IMR-90 (cell line): ENCODE results near the gene OR10A7.

Experiments
- FOS ChIP-seq: fragments of 150-350 bp; IDR thresholded peaks from 2 replicates; pipeline ENCODE4 v1.6.1; 2016; ENCODE audit warnings: low read depth, low read length
- MAFK ChIP-seq: IDR thresholded peaks from 2 replicates; pipeline ENCODE4 v1.6.1; 2012; ENCODE audit warnings: low read depth, low read length, improper control_type of control experiment
- MAZ ChIP-seq: IDR thresholded peaks from 2 replicates; pipeline ENCODE4 v1.6.1; 2012; ENCODE audit warnings: low read depth, mild to moderate bottlenecking, low read length, improper control_type of control experiment, moderate library complexity, borderline replicate concordance
- POLR2A ChIP-seq: IDR thresholded peaks from 2 replicates; pipeline ENCODE4 v1.6.1; 2012; ENCODE audit warnings: mild to moderate bottlenecking, low read depth, low read length
- RAD21 ChIP-seq: IDR thresholded peaks from 2 replicates; pipeline ENCODE4 v1.6.1; 2012; ENCODE audit warnings: low read length, improper control_type of control experiment
- RCOR1 ChIP-seq: IDR thresholded peaks from 2 replicates; pipeline ENCODE4 v1.6.1; 2012; ENCODE audit warnings: mild to moderate bottlenecking, low read length, improper control_type of control experiment; ENCODE audit not compliant: insufficient replicate concordance
- SMC3 ChIP-seq: fragments of 150-350 bp; IDR thresholded peaks from 2 replicates; pipeline ENCODE4 v1.6.1; 2016; ENCODE audit warnings: low read depth, mild to moderate bottlenecking, antibody characterized with exemption, low read length, moderate library complexity
- TF ChIP-seq, protein P1 (sequence below): conservative IDR thresholded peaks from 2 replicates; pipeline ENCODE4 v1.5.1; 2012; ENCODE audit warnings: mild to moderate bottlenecking, low read depth, low read length, improper control_type of control experiment
- TF ChIP-seq, protein P2 (sequence below): fragments of 150-350 bp; IDR thresholded peaks from 2 replicates; pipeline ENCODE4 v1.6.1; 2017; ENCODE audit warnings: mild to moderate bottlenecking, antibody characterized with exemption, low read length, low read depth

DNA sequence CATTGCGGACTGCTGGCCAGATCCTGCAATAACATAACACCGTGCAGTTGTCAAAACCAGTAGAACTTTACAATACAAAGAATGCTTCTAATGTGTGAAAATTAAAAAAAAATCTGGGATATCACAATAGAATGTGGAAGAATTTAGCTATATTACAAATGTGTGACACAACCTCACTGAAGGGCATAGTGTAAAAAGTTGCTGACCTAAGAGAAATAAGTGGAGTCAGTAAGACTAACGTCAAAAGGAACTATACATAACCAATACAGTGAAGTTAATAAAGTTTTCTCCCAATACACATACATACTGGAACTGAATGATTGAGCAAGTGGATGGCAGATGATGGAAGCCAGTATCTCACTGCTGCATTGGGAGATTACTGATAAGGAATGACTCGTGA lies 36.0 kb downstream of the OR10A7 start:
- TF ChIP-seq, protein P1, sequence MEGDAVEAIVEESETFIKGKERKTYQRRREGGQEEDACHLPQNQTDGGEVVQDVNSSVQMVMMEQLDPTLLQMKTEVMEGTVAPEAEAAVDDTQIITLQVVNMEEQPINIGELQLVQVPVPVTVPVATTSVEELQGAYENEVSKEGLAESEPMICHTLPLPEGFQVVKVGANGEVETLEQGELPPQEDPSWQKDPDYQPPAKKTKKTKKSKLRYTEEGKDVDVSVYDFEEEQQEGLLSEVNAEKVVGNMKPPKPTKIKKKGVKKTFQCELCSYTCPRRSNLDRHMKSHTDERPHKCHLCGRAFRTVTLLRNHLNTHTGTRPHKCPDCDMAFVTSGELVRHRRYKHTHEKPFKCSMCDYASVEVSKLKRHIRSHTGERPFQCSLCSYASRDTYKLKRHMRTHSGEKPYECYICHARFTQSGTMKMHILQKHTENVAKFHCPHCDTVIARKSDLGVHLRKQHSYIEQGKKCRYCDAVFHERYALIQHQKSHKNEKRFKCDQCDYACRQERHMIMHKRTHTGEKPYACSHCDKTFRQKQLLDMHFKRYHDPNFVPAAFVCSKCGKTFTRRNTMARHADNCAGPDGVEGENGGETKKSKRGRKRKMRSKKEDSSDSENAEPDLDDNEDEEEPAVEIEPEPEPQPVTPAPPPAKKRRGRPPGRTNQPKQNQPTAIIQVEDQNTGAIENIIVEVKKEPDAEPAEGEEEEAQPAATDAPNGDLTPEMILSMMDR = no peak
- peak; percentile 67 for TF ChIP-seq MAFK
- TF ChIP-seq RAD21 = no peak
- no peak for TF ChIP-seq POLR2A
- TF ChIP-seq MAZ = no peak
- no peak for TF ChIP-seq FOS
- no peak for TF ChIP-seq RCOR1
- TF ChIP-seq, protein P2, sequence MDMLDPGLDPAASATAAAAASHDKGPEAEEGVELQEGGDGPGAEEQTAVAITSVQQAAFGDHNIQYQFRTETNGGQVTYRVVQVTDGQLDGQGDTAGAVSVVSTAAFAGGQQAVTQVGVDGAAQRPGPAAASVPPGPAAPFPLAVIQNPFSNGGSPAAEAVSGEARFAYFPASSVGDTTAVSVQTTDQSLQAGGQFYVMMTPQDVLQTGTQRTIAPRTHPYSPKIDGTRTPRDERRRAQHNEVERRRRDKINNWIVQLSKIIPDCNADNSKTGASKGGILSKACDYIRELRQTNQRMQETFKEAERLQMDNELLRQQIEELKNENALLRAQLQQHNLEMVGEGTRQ = no peak
- TF ChIP-seq SMC3 = no peak
